HEK293 (cell line): Measurements from ENCODE around the gene RFTN1.

Experiments
- CTCF ChIA-PET: fragments of 350-600 bp; formaldehyde crosslinking; extraction: SDS; loops from one replicate; lab custom pipeline; 2021; ENCODE audit warnings: antibody characterized with exemption; lab: Yijun Ruan, JAX
- POLR2A ChIA-PET: fragments of 300-600 bp; formaldehyde crosslinking; extraction: SDS; loops from one replicate; lab custom pipeline; 2020; ENCODE audit warnings: antibody characterized with exemption, inconsistent platforms; lab: Yijun Ruan, JAX
- H3K27ac ChIP-seq: fragments of 200-500 bp; sonication (Bioruptor generic); 2 replicates; pipeline ENCODE4 v1.5.1; 2014; ENCODE audit warnings: low read depth, low read length, control low read depth, inconsistent platforms; ENCODE audit errors: extremely low read depth
- H3K36me3 ChIP-seq, 2 experiments: fragments of 200-500 bp in 1 of 2; sonication (Bioruptor generic) in 1 of 2; 1 replicate in 1 of 2; 2 replicates in 1 of 2; pipeline ENCODE4 v1.5.1; 2014 to 2017; ENCODE audit warnings: inconsistent platforms in 2 of 2, low read length in 2 of 2; ENCODE audit not compliant: control insufficient read depth in 2 of 2, insufficient read depth in 1 of 2
- H3K4me1 ChIP-seq: fragments of 200-500 bp; sonication (Bioruptor generic); 2 replicates; pipeline ENCODE4 v1.5.1; 2014; ENCODE audit warnings: mild to moderate bottlenecking, low read length, inconsistent platforms; ENCODE audit not compliant: control insufficient read depth, insufficient read depth
- H3K4me3 ChIP-seq: 2 replicates; pipeline ENCODE4 v1.5.1; 2011; ENCODE audit warnings: low read depth, mild to moderate bottlenecking, control low read depth, low read length, moderate library complexity
- H3K9me3 ChIP-seq: fragments of 200-500 bp; sonication (Bioruptor generic); 2 replicates; pipeline ENCODE4 v1.5.1; 2014; ENCODE audit warnings: low read depth, low read length, inconsistent platforms; ENCODE audit not compliant: control insufficient read depth, insufficient read depth
- PRDM1 ChIP-seq: fragments of 450-650 bp; formaldehyde crosslinking; IDR thresholded peaks from 2 replicates; pipeline ENCODE4; 2016; ENCODE audit warnings: missing biosample characterization, missing genetic modification characterization
- ZNF114 ChIP-seq: fragments of 450-650 bp; formaldehyde crosslinking; IDR thresholded peaks from 2 replicates; pipeline ENCODE4 v1.5.0; 2017; ENCODE audit warnings: missing biosample characterization, missing genetic modification characterization
- ZNF211 ChIP-seq: fragments of 450-650 bp; formaldehyde crosslinking; IDR thresholded peaks from 2 replicates; pipeline ENCODE4 v1.5.1; 2016; ENCODE audit warnings: low read depth, missing biosample characterization, missing genetic modification characterization
- ZNF302 ChIP-seq: fragments of 450-650 bp; formaldehyde crosslinking; IDR thresholded peaks from 2 replicates; pipeline ENCODE4 v1.5.1; 2016; ENCODE audit warnings: missing biosample characterization, missing genetic modification characterization, low read depth
- ZNF433 ChIP-seq: fragments of 450-650 bp; formaldehyde crosslinking; IDR thresholded peaks from 2 replicates; pipeline ENCODE4 v1.5.1; 2016; ENCODE audit warnings: missing biosample characterization, missing genetic modification characterization, low read depth
- ZNF473 ChIP-seq: fragments of 450-650 bp; formaldehyde crosslinking; IDR thresholded peaks from 2 replicates; pipeline ENCODE4 v1.5.1; 2017; ENCODE audit warnings: missing biosample characterization, missing genetic modification characterization
- ZNF747 ChIP-seq: fragments of 450-650 bp; formaldehyde crosslinking; IDR thresholded peaks from 2 replicates; pipeline ENCODE4 v1.5.1; 2016; ENCODE audit warnings: missing biosample characterization, missing genetic modification characterization
- ZSCAN23 ChIP-seq: fragments of 450-650 bp; formaldehyde crosslinking; IDR thresholded peaks from 2 replicates; pipeline ENCODE4 v1.5.1; 2016; ENCODE audit warnings: missing biosample characterization, missing genetic modification characterization
- TF ChIP-seq, protein P1 (sequence below): fragments of 450-650 bp; formaldehyde crosslinking; IDR thresholded peaks from 2 replicates; pipeline ENCODE4 v1.5.1; 2016; ENCODE audit warnings: missing biosample characterization, missing genetic modification characterization
- TF ChIP-seq, protein P2 (sequence below): fragments of 450-650 bp; formaldehyde crosslinking; IDR thresholded peaks from 2 replicates; pipeline ENCODE4 v1.5.1; 2016; ENCODE audit warnings: missing biosample characterization, missing genetic modification characterization, low read depth
- TF ChIP-seq, protein P3 (sequence below): fragments of 450-650 bp; formaldehyde crosslinking; IDR thresholded peaks from 2 replicates; pipeline ENCODE4 v1.5.1; 2016; ENCODE audit warnings: missing biosample characterization, missing genetic modification characterization
- TF ChIP-seq, protein P4 (sequence below): fragments of 450-650 bp; IDR thresholded peaks from 2 replicates; pipeline ENCODE4 v1.5.1; 2018; ENCODE audit warnings: missing biosample characterization, mild to moderate bottlenecking, missing genetic modification characterization
- TF ChIP-seq, protein P5 (sequence below): fragments of 450-650 bp; formaldehyde crosslinking; IDR thresholded peaks from 2 replicates; pipeline ENCODE4 v1.5.1; 2016; ENCODE audit warnings: missing biosample characterization, missing genetic modification characterization
- TF ChIP-seq, protein P6 (sequence below): fragments of 450-650 bp; formaldehyde crosslinking; IDR thresholded peaks from 2 replicates; pipeline ENCODE4 v1.5.1; 2016; ENCODE audit warnings: missing biosample characterization, missing genetic modification characterization

RFTN1 gene

DNA sequence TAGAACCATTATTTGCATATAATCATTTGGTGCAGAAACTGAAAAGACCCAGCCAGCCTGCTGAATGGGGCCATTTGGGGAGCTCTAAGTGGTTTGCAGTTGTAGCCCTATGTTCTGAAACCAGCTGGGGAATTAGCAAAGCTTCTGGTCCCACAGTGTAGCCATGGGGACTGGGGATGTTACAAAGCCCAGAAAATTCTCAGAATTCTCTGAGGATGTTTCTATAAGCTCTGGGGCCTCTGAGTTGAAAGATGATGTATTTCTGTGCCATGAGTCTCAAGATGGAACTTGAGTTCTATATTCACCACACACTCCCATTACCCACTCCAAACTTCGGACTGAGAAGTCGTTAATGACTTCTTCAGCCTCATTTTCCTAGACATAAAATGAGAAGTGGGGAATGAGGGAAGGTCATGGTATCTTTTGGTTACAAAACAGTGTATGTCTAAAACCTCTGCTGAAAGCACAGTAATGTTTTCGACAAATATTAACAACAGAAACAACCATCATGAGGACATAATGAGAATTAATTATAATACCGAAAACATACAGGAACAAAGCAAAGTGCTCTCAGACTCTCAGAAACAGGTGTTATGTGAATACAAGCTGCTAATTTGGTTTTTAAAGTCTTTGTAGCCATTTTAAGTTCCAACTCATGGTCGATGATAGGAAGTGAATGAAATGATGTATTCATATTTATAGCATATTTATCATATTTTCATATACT lies 89.4 kb downstream of the RFTN1 start:
- Histone ChIP-seq H3K27ac (no peak overlapping the region), H3K4me3 (no peak overlapping the region), H3K9me3 (no peaks in the 10 kb centered on the region), H3K36me3 (no peaks in the 10 kb centered on the region), H3K4me1 (no peaks in the 10 kb centered on the region)
- ChIA-PET POLR2A (no interaction called here), CTCF (no interaction called here)
- TF ChIP-seq ZSCAN23 (tag by site-specific recombination): no peak
- TF ChIP-seq, protein P1, sequence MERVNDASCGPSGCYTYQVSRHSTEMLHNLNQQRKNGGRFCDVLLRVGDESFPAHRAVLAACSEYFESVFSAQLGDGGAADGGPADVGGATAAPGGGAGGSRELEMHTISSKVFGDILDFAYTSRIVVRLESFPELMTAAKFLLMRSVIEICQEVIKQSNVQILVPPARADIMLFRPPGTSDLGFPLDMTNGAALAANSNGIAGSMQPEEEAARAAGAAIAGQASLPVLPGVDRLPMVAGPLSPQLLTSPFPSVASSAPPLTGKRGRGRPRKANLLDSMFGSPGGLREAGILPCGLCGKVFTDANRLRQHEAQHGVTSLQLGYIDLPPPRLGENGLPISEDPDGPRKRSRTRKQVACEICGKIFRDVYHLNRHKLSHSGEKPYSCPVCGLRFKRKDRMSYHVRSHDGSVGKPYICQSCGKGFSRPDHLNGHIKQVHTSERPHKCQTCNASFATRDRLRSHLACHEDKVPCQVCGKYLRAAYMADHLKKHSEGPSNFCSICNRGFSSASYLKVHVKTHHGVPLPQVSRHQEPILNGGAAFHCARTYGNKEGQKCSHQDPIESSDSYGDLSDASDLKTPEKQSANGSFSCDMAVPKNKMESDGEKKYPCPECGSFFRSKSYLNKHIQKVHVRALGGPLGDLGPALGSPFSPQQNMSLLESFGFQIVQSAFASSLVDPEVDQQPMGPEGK (tag by site-specific recombination): no peak

DNA sequence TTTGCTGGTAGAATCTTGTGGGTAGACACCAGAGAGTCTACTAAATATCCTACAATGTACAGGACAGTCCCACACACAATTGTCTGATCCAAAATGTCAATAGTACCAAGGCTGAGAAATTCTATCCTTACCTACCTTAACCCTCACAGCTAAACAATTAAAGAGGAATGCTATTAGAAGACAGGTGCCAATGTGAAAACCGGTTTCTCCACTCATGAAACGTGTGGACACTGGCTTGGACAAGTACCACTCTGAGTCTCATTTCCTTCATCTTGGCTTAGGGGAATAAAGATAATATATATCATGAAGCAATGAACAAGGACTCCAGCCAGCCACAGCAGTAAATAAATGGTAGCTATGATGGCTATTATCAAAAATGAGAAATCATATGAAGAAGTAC lies 90.2 kb downstream of the RFTN1 start:
- no peaks in the 10 kb centered on the region for H3K9me3 ChIP-seq
- POLR2A ChIA-PET: no interaction called here
- no peaks in the 10 kb centered on the region for H3K4me1 ChIP-seq
- no peak for TF ChIP-seq ZNF211 (tag by site-specific recombination)
- TF ChIP-seq, protein P2, sequence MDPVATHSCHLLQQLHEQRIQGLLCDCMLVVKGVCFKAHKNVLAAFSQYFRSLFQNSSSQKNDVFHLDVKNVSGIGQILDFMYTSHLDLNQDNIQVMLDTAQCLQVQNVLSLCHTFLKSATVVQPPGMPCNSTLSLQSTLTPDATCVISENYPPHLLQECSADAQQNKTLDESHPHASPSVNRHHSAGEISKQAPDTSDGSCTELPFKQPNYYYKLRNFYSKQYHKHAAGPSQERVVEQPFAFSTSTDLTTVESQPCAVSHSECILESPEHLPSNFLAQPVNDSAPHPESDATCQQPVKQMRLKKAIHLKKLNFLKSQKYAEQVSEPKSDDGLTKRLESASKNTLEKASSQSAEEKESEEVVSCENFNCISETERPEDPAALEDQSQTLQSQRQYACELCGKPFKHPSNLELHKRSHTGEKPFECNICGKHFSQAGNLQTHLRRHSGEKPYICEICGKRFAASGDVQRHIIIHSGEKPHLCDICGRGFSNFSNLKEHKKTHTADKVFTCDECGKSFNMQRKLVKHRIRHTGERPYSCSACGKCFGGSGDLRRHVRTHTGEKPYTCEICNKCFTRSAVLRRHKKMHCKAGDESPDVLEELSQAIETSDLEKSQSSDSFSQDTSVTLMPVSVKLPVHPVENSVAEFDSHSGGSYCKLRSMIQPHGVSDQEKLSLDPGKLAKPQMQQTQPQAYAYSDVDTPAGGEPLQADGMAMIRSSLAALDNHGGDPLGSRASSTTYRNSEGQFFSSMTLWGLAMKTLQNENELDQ (tag by site-specific recombination): no peak
- no peak for TF ChIP-seq ZNF473 (tag by site-specific recombination)
- TF ChIP-seq ZNF114 (tag by site-specific recombination): no peak
- no peak for TF ChIP-seq ZNF433
- no peak for TF ChIP-seq ZNF302 (tag by site-specific recombination)
- TF ChIP-seq, protein P3, sequence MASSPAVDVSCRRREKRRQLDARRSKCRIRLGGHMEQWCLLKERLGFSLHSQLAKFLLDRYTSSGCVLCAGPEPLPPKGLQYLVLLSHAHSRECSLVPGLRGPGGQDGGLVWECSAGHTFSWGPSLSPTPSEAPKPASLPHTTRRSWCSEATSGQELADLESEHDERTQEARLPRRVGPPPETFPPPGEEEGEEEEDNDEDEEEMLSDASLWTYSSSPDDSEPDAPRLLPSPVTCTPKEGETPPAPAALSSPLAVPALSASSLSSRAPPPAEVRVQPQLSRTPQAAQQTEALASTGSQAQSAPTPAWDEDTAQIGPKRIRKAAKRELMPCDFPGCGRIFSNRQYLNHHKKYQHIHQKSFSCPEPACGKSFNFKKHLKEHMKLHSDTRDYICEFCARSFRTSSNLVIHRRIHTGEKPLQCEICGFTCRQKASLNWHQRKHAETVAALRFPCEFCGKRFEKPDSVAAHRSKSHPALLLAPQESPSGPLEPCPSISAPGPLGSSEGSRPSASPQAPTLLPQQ (tag by site-specific recombination): no peak
- TF ChIP-seq, protein P4, sequence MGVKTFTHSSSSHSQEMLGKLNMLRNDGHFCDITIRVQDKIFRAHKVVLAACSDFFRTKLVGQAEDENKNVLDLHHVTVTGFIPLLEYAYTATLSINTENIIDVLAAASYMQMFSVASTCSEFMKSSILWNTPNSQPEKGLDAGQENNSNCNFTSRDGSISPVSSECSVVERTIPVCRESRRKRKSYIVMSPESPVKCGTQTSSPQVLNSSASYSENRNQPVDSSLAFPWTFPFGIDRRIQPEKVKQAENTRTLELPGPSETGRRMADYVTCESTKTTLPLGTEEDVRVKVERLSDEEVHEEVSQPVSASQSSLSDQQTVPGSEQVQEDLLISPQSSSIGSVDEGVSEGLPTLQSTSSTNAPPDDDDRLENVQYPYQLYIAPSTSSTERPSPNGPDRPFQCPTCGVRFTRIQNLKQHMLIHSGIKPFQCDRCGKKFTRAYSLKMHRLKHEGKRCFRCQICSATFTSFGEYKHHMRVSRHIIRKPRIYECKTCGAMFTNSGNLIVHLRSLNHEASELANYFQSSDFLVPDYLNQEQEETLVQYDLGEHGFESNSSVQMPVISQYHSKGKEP (tag by site-specific recombination): no peak
- no peak for TF ChIP-seq PRDM1
- TF ChIP-seq ZNF747 (tag by site-specific recombination): no peak
- TF ChIP-seq, protein P5, sequence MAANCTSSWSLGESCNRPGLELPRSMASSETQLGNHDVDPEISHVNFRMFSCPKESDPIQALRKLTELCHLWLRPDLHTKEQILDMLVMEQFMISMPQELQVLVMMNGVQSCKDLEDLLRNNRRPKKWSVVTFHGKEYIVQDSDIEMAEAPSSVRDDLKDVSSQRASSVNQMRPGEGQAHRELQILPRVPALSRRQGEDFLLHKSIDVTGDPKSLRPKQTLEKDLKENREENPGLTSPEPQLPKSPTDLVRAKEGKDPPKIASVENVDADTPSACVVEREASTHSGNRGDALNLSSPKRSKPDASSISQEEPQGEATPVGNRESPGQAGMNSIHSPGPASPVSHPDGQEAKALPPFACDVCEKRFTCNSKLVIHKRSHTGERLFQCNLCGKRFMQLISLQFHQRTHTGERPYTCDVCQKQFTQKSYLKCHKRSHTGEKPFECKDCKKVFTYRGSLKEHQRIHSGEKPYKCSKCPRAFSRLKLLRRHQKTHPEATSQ (tag by site-specific recombination): no peak
- TF ChIP-seq, protein P6, sequence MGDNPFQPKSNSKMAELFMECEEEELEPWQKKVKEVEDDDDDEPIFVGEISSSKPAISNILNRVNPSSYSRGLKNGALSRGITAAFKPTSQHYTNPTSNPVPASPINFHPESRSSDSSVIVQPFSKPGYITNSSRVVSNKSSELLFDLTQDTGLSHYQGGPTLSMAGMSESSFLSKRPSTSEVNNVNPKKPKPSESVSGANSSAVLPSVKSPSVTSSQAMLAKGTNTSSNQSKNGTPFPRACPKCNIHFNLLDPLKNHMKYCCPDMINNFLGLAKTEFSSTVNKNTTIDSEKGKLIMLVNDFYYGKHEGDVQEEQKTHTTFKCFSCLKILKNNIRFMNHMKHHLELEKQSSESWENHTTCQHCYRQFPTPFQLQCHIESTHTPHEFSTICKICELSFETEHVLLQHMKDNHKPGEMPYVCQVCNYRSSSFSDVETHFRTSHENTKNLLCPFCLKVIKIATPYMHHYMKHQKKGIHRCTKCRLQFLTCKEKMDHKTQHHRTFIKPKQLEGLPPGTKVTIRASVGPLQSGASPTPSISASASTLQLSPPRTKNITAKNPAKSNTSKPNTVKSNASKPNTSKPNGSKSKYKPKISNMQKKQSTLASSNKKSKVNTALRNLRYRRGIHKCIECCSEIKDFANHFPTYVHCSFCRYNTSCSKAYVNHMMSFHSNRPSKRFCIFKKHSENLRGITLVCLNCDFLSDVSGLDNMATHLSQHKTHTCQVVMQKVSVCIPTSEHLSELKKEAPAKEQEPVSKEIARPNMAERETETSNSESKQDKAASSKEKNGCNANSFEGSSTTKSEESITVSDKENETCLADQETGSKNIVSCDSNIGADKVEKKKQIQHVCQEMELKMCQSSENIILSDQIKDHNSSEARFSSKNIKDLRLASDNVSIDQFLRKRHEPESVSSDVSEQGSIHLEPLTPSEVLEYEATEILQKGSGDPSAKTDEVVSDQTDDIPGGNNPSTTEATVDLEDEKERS (tag by site-specific recombination): no peak
- CTCF ChIA-PET: no interaction called here
- H3K27ac ChIP-seq: no peak overlapping the region
- H3K4me3 ChIP-seq: no peak overlapping the region
- no peaks in the 10 kb centered on the region for H3K36me3 ChIP-seq
